ENCODE measurements around the gene XYLT1.

Gene XYLT1

DNA sequence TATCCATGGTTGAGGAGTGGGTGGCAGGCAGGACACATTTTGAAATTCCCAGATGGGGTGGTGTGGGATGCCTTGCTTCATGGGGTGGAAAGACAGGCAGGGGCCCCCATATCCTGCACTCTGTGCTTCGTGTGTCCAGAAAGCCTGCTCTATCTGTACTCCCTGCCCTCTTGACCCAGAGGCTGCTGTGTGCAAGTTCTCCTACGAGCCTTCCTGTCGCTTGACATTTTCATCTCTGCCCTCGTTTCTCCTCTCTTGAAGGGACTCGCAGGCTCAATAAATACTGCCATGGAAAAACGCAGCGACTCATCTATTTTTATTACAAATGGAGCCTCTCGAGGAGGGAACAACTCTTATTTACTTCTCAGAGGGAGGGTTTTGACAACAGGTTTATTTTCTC is 254.8 kb downstream of the XYLT1 start:
- no peak for FAIRE-seq

GRCh38 chr16:17215306-17215705 is 255.5 kb downstream of the XYLT1 start:
- no peak for FAIRE-seq

DNA sequence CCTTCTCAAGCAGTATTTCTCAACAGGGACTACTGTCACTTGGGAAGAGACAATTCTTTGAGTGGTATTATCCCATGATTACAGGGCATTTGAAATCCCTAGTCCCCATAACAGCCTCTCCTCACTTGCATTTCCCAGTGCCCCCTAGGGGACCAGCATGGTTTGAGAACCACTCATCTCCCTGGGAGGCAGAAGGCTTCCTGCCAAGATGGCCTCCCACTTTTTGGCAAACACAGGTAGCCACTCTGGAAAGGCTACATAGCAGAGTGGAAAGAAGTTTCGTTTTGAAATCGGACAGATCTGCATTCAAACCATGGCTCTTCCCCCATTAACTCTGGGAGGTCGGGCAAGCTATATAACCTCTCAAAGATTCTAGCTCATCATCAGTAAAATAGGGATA is 256.8 kb downstream of the XYLT1 start:
- no peak for FAIRE-seq

- no peak for FAIRE-seq
Measured at GRCh38 chr16:17213025-17213424, 257.7 kb downstream of the XYLT1 start.

DNA sequence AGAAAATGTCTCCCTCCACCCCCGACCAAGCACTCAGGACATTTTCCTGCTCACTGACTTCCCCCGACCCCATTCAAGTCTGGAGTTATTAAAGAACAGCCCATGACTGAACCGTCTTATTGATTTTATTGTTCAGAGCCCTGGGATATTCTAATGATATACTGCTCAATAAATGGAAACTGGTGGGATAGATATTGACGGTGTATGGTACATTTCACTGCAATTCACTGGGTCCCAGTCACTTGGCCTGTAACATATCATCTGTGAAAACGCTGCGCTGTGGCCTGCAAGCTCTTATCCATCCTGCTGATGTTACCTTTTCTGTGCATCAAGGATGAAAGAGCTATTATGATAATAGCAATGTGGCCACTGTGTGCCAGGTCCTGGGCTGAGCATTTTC is 258.2 kb downstream of the XYLT1 start:
- no peak for FAIRE-seq

- no peak for FAIRE-seq
Measured at GRCh38 chr16:17211797-17212196, 259.0 kb downstream of the XYLT1 start.

- no peak for FAIRE-seq
Measured at GRCh38 chr16:17206712-17207111, 264.0 kb downstream of the XYLT1 start.

DNA sequence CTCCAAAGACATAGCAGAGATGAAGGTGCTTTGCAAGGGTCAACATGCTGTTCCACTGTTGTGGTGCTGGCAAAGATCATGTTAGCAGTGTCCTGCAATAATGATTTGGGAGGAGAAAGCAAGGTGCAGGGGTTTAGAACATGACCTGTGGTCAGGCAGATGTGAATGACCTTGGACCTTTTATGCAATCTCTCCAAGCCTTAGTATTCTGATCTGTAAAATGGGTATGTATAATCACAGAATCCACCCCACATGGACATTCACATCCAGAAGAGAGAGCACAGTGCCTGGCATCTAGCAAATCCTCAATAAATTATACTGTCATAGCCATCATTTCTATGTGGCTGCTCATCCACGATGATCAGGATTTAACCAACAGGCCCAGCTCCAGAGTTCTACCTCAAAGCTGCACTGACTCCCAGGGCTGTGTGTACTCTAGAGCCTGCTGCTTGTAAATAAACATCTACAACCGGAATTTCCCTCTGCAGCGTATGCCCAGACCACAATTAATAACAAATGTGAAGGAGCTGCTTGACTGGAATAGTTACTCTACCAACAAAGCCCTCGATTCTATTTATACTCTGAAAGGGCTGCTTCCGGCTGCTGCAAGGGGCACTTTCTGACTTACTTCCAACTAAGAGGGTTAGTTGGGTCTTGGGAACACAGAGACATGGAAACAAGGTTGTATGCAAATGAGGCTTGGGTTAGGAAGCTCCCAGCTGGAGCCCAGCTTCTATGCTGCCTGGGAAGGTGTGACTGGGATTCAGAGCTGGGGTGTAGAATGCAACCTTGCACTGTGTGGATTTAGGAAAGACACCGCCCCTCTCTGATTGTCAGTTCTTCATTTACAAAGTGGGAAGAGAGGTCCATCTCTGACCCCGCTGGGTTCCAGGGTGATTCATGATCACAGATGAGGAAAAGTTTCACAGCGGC is 265.2 kb downstream of the XYLT1 start:
- no peak for FAIRE-seq

GRCh38 chr16:17204644-17205043 is 266.1 kb downstream of the XYLT1 start:
- no peak for FAIRE-seq

GRCh38 chr16:17204206-17204605 is 266.6 kb downstream of the XYLT1 start:
- no peak for FAIRE-seq

- no peak for FAIRE-seq
Measured at GRCh38 chr16:17203424-17203823, 267.3 kb downstream of the XYLT1 start.

GRCh38 chr16:17199135-17199534 is 271.6 kb downstream of the XYLT1 start:
- no peak for FAIRE-seq

DNA sequence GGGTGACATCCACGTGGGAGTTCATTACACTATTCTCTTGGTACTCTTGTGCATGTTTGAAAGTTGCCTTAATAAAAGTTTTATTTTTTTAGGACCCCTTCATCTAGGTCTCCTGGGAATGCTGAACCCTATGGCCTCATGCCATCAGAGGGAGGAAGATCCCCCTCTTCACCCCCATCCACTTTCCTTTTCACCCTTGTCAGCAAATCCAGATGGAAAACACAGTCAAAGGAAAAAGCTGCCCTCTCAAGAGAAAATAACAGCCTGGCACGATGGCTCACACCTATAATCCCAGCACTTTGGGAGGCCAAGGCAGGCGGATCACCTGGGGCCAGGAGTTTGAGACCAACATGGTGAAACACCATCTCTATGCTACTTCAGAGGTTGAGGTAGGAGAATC is 274.2 kb downstream of the XYLT1 start:
- FAIRE-seq = no peak

GRCh38 chr16:17194190-17194780 is 276.5 kb downstream of the XYLT1 start:
- no peak for FAIRE-seq

DNA sequence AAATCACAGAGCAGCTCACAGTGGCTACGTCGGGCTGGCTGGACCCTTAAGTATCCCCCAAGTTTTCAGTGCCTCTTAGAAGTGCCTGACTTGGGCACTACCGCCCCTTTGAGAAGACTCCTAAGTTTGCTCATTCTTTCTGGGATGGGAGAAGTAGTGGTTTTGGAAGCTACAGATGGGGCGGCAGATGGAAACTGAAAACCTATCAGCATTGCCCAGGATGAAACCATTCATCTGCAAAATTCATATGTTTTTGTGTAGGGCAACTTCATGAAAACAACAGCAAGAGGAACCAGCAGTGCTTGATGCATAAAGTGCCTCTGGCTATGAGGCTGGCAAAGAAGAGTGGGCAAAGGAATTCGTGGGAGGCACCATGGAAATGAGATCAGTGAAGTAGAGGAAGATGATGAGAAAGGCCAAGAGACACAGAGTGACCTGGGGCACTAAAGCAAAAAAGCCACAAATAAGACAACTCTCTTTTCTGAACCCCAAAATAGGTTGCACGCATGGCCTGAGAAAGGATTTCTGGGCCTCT is 277.1 kb downstream of the XYLT1 start:
- FAIRE-seq = no peak

DNA sequence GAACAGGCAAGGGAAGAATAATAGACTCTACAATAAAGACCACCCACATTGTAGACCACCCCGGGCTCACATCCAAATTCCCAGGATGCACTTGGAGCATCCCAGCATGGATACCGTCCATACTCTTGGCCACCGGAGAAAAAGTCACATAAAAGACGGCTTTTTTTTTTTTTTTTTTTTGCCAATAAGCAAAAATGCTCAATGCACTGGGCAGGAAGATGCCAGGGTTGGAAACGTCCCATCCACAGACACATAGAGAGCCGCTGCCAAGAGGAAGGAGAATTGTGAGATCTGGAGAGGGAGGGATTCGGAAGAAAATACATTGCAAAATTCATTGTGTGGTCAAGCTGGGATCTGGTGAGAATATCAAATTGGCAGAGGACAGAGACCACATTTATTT is 286.7 kb downstream of the XYLT1 start:
- no peak for FAIRE-seq

DNA sequence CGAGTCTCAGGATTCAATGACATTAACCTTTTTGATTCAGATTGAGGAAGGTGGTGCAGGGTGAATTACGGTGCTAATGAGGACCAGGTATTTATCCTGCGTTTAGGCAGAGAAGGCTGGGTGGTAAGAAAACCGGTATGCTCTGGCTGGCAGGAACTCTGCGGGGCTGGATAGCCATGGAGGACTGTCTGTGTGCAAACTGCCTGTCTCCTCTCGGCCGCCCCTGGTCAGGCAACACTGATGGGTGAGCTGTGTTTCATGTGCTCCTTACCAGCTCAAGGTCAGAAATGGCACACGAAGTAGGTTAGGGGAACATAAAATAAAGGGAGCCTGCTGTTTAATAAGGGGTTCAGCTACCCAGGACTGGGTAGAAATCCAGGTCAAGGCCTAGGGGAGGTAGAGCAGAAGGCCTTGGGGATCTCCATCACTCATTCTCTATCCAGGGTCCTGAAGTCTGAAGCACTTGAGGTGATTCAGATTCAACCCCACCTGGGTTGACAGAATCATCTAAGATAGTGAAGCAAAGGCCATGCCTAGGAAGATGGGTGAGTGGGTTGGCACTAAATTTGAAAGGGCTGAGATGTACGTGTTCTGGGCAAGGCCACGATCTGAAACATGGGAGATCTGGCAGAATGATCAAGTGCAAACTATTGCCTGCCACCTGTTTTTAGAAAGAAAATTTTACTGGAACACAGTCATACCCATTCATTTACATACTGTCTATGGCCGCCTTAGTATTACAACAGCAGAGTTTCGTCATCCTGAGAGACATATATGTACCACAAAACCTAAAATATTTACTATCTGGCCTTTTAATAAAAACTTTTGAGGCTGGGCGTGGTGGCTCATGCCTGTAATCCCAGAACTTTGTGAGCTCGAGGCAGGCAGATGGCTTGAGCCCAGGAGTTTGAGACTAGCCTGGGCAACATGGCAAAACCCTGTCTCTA is 292.5 kb downstream of the XYLT1 start:
- FAIRE-seq = no peak

DNA sequence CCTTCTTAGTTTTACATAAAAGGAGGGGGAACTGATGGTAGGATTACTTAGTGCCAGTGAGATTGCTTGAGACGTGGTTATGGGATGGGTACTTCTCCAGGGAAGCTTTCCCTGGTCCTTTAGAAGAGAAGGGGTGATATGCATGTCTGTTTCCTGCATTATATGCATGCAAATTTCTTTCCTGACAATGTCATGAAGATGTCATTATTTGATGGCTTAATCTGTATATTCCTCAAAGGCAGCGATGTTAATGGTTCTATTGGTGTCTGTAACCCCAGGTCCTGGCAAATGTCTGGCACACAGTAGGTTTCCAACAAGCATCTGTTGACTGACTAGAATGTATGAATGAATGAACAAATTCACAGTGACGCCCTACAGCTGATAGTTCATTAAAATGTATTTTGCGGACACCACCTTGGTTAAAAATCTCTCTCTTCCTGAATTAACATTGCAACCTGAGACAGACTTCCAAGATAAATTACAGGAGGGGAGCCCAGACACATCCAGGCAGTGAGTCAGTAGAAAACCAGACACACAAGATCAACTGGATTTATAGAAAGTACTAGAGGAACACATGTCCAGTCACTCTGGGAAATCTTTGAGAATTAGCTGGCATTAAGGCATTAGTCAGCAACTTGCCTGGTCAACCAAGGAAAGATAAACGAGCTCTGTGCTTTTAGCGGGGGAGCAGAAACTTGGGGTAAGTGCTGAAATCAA is 293.4 kb downstream of the XYLT1 start:
- FAIRE-seq = no peak

DNA sequence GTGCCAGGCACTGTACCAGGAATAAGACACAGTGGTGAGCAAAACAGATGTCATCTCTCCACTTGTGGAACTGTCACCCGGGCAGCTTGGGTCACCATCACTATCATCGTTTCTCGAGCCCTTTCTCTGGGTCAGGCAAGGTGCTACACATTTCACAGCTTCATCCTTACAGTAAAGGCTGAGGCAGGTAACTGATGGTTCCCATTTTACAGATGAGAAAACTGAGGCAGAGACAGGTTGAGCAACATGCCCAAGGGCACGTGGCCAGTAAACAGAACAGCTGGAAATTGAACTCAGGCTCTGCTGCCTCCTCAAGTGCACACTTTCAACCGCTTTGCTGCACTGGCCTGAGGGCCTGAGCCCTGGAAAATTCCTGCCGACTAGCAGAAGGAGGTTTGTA is 294.6 kb downstream of the XYLT1 start:
- no peak for FAIRE-seq

- FAIRE-seq = no peak
Measured at GRCh38 chr16:17173281-17173680, 297.5 kb downstream of the XYLT1 start.

GRCh38 chr16:17171250-17172143 is 299.3 kb downstream of the XYLT1 start:
- no peak for FAIRE-seq

Measured in islet of Langerhans (tissue), 1 donor.